Activated CD4-positive, alpha-beta T cell treated with anti-CD3 and anti-CD28 coated beads, Interleukin-2, amount 50 U/mL, for 24 hours (primary cell): ENCODE measurements around the gene MEOX2.

Experiments used
- DNase-seq, 2 donors: peaks; one replicate each; pipeline ENCODE4 v3.0.0-alpha.2; 2020; ENCODE audit warnings: low read depth in 1 of 2, low spot score in 1 of 2

The MEOX2 gene

GRCh38 chr7:15566476-15566875 is 120.0 kb downstream of the MEOX2 start:
- no peak for DNase-seq

GRCh38 chr7:15561835-15562234 is 124.6 kb downstream of the MEOX2 start, which contains the start of gene AGMO:
Gene AGMO, minus strand, starts transcription at chr7:15562015.
- no peak for DNase-seq
